ENCODE results near the gene MGAT5. TPM values are rescaled to one million over a fixed set of nuclear protein-coding genes. Genes with fewer than 3 reads are reported as not detected.

MGAT5 gene
- total and polyA plus RNA-seq, 4 donors, result 3.6 to 53.7 (median 31.3) TPM

DNA sequence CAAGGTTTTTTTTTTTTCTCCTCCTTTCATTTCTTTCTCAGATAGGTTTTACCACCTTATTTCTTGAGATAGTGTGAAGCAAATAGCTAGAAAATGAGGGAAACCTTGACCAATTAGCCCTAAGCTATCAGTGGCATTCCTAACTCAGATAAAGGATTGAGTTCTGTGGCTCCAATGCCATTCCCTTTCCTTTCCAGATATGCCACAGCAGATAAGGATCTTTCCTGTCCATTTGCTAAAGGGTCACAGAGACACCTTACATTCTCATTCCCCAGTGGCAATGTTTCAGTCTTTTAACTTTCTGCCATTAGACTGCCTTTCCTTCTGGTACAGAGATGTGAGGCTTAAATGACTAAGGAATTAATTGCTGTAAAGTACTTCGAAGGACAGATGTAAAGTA, 81.7 kb downstream of the MGAT5 start:
- peaks cover 0 to 2% (median 0%) of the 10 kb centered on the region in 4 donors for H3K36me3 ChIP-seq (ENCODE audit: control insufficient read depth in 4 of 4, insufficient read depth in 4 of 4, low read length in 4 of 4)
- no peak for ATAC-seq (ENCODE audit: insufficient read depth, low FRiP score)
- H3K27me3 ChIP-seq (ENCODE audit: control insufficient read depth in 3 of 3, insufficient read depth in 3 of 3, low read length in 2 of 3), result no peaks in the 10 kb centered on the region
- no peak overlapping the region for H3K27ac ChIP-seq (ENCODE audit: low read depth in 1 of 2, low read length in 1 of 2)
- 77 to 88% methylated on average over 1 of the region's 1 CpG for whole genome bisulfite sequencing, 2 donors
- peaks cover 0 to 16% (median 0%) of the 10 kb centered on the region in 5 donors for H3K4me1 ChIP-seq (ENCODE audit: control insufficient read depth in 5 of 5, insufficient read depth in 5 of 5, low read length in 5 of 5)
- no peak overlapping the region for H3K9ac ChIP-seq (ENCODE audit: insufficient read depth in 1 of 2, low read length in 2 of 2)
- TF ChIP-seq, protein P1, sequence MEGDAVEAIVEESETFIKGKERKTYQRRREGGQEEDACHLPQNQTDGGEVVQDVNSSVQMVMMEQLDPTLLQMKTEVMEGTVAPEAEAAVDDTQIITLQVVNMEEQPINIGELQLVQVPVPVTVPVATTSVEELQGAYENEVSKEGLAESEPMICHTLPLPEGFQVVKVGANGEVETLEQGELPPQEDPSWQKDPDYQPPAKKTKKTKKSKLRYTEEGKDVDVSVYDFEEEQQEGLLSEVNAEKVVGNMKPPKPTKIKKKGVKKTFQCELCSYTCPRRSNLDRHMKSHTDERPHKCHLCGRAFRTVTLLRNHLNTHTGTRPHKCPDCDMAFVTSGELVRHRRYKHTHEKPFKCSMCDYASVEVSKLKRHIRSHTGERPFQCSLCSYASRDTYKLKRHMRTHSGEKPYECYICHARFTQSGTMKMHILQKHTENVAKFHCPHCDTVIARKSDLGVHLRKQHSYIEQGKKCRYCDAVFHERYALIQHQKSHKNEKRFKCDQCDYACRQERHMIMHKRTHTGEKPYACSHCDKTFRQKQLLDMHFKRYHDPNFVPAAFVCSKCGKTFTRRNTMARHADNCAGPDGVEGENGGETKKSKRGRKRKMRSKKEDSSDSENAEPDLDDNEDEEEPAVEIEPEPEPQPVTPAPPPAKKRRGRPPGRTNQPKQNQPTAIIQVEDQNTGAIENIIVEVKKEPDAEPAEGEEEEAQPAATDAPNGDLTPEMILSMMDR (IDR thresholded peaks at IDR 0.05; ENCODE audit: control extremely low read depth, extremely low read depth), result no peak
- DNase-seq, result no peak
- H3K9me3 ChIP-seq (ENCODE audit: control insufficient read depth in 4 of 4, insufficient read depth in 3 of 4, low read length in 3 of 4), result no peaks in the 10 kb centered on the region
- H3K4me3 ChIP-seq, result no peak overlapping the region

DNA sequence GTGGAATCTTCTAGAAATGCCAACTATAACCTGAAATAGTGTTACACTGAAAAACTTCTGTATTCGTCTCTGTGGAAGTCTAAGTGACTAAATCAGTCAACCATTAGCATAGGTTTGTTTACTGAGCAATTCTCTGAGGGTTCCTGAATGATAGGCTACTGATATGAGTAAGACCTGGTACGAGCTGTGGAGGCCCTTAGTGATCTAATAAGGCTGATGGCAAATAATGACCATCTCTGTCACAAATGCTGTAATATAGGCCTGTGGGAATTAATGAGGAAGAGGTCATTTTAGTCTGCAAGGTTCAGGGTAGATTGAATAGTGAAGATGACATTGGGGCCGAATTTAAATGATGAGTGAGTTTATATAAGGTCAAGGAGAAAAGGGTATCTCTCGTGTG, 82.5 kb downstream of the MGAT5 start:
- Histone ChIP-seq H3K4me3 (no peak overlapping the region), H3K9me3 (ENCODE audit: control insufficient read depth in 4 of 4, insufficient read depth in 3 of 4, low read length in 3 of 4) (no peaks in the 10 kb centered on the region), H3K27ac (ENCODE audit: low read depth in 1 of 2, low read length in 1 of 2) (no peak overlapping the region), H3K9ac (ENCODE audit: insufficient read depth in 1 of 2, low read length in 2 of 2) (no peak overlapping the region), H3K4me1 (ENCODE audit: control insufficient read depth in 5 of 5, insufficient read depth in 5 of 5, low read length in 5 of 5) (peaks cover 0 to 16% (median 0%) of the 10 kb centered on the region in 5 donors), H3K36me3 (ENCODE audit: control insufficient read depth in 4 of 4, insufficient read depth in 4 of 4, low read length in 4 of 4) (peaks cover 0 to 2% (median 0%) of the 10 kb centered on the region in 4 donors), H3K27me3 (ENCODE audit: control insufficient read depth in 3 of 3, insufficient read depth in 3 of 3, low read length in 2 of 3) (no peaks in the 10 kb centered on the region)
- DNase-seq (no peak), ATAC-seq (ENCODE audit: insufficient read depth, low FRiP score) (no peak)
- TF ChIP-seq, protein P1 (IDR thresholded peaks at IDR 0.05; ENCODE audit: control extremely low read depth, extremely low read depth), result no peak
- 68 to 71% methylated on average over 4 of the region's 4 CpGs for WGBS, 2 donors

- 90 to 94% methylated on average over 3 of the region's 3 CpGs for WGBS, 2 donors
- Histone ChIP-seq H3K27me3 (ENCODE audit: control insufficient read depth in 3 of 3, insufficient read depth in 3 of 3, low read length in 2 of 3) (no peaks in the 10 kb centered on the region), H3K27ac (ENCODE audit: low read depth in 1 of 2, low read length in 1 of 2) (no peak overlapping the region), H3K36me3 (ENCODE audit: control insufficient read depth in 4 of 4, insufficient read depth in 4 of 4, low read length in 4 of 4) (peaks cover 0 to 2% (median under 1%) of the 10 kb centered on the region in 4 donors), H3K4me3 (no peak overlapping the region), H3K9me3 (ENCODE audit: control insufficient read depth in 4 of 4, insufficient read depth in 3 of 4, low read length in 3 of 4) (no peaks in the 10 kb centered on the region), H3K4me1 (ENCODE audit: control insufficient read depth in 5 of 5, insufficient read depth in 5 of 5, low read length in 5 of 5) (peaks cover 0 to 16% (median 0%) of the 10 kb centered on the region in 5 donors), H3K9ac (ENCODE audit: insufficient read depth in 1 of 2, low read length in 2 of 2) (no peak overlapping the region)
- ATAC-seq (ENCODE audit: insufficient read depth, low FRiP score) (no peak), DNase-seq (no peak)
- TF ChIP-seq, protein P1 (IDR thresholded peaks at IDR 0.05; ENCODE audit: control extremely low read depth, extremely low read depth), result no peak
These were observed 83.0 kb downstream of the MGAT5 start for GRCh38 chr2:134336921-134337320.

DNA sequence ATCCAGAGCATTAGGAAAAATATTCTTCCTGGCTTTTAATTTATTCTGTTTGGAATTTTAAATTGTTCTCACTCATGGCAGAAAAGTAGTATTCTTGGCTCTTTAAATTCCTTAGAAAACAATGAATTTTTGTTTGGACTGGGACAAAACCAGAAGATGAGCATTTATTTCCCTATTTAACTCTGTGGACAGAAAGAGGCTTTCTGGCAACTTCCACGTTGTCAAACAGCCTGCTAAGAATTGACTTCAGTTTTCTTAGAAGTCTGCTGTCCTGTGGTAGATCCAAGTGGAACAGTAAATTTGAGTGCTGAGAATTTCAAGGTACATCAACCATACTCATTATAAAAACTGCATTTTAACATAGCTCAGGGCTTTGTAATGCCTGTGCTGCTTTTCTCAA, 83.8 kb downstream of the MGAT5 start:
- TF ChIP-seq, protein P1 (IDR thresholded peaks at IDR 0.05; ENCODE audit: control extremely low read depth, extremely low read depth), result no peak
- ATAC-seq (ENCODE audit: insufficient read depth, low FRiP score), result no peak
- Histone ChIP-seq H3K27ac (ENCODE audit: low read depth in 1 of 2, low read length in 1 of 2) (no peak overlapping the region), H3K4me3 (no peak overlapping the region), H3K36me3 (ENCODE audit: control insufficient read depth in 4 of 4, insufficient read depth in 4 of 4, low read length in 4 of 4) (peaks cover 0 to 7% (median 1%) of the 10 kb centered on the region in 4 donors), H3K9ac (ENCODE audit: insufficient read depth in 1 of 2, low read length in 2 of 2) (no peak overlapping the region), H3K9me3 (ENCODE audit: control insufficient read depth in 4 of 4, insufficient read depth in 3 of 4, low read length in 3 of 4) (no peaks in the 10 kb centered on the region), H3K27me3 (ENCODE audit: control insufficient read depth in 3 of 3, insufficient read depth in 3 of 3, low read length in 2 of 3) (no peaks in the 10 kb centered on the region), H3K4me1 (ENCODE audit: control insufficient read depth in 5 of 5, insufficient read depth in 5 of 5, low read length in 5 of 5) (peaks cover 0 to 16% (median 0%) of the 10 kb centered on the region in 5 donors)
- no peak for DNase-seq
- WGBS, 2 donors, result 23 to 48% methylated on average over 1 of the region's 1 CpG
